SH-SY5Y (cell line): ENCODE results near the gene STK26.

Experiments
- GATA2 ChIP-seq: IDR thresholded peaks from 2 replicates; pipeline ENCODE4 v1.6.1; 2011; ENCODE audit warnings: mild to moderate bottlenecking, low read depth, low read length
- GATA3 ChIP-seq: IDR thresholded peaks from 2 replicates; pipeline ENCODE4 v1.6.1; 2011; ENCODE audit warnings: low read depth, mild to moderate bottlenecking, low read length, moderate library complexity

- TF ChIP-seq GATA2, result no peak
- no peak for TF ChIP-seq GATA3
Observed at GRCh38 chrX:132071254-132071653, 48.2 kb downstream of the STK26 start.
